ENCODE measurements around the gene RGS9. TPM values are rescaled to one million over a fixed set of nuclear protein-coding genes. Genes with fewer than 3 reads are reported as not detected.

The RGS9 gene
- total and polyA plus RNA-seq, 2 of the 13 experiments (the other 11 are each of a cell fraction or from before 2014, with no cell fraction given): 0.44 to 0.74 TPM

GRCh38 chr17:65137021-65137939, at the start of gene RGS9 (continued):
- TF ChIP-seq ARID3A (IDR thresholded peaks at IDR 0.05; ENCODE audit: low read depth, low read length): 0 out of 2 replicates have a peak, but pooled peaks have one; percentile 9
- TF ChIP-seq, protein P1, sequence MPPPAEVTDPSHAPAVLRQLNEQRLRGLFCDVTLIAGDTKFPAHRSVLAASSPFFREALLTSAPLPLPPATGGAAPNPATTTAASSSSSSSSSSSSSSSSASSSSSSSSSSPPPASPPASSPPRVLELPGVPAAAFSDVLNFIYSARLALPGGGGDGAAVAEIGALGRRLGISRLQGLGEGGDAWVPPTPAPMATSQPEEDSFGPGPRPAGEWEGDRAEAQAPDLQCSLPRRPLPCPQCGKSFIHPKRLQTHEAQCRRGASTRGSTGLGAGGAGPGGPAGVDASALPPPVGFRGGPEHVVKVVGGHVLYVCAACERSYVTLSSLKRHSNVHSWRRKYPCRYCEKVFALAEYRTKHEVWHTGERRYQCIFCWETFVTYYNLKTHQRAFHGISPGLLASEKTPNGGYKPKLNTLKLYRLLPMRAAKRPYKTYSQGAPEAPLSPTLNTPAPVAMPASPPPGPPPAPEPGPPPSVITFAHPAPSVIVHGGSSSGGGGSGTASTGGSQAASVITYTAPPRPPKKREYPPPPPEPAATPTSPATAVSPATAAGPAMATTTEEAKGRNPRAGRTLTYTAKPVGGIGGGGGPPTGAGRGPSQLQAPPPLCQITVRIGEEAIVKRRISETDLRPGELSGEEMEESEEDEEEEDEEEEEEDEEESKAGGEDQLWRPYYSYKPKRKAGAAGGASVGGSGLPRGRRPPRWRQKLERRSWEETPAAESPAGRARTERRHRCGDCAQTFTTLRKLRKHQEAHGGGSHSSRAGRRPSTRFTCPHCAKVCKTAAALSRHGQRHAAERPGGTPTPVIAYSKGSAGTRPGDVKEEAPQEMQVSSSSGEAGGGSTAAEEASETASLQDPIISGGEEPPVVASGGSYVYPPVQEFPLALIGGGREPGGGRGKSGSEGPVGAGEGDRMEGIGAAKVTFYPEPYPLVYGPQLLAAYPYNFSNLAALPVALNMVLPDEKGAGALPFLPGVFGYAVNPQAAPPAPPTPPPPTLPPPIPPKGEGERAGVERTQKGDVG (CRISPR knock-in tag; IDR thresholded peaks at IDR 0.05; ENCODE audit: borderline replicate concordance): no peak
- TF ChIP-seq ZNF776 (CRISPR knock-in tag; IDR thresholded peaks at IDR 0.05): no peak
- no peak for TF ChIP-seq ZNF775 (CRISPR knock-in tag; IDR thresholded peaks at IDR 0.05; ENCODE audit: borderline replicate concordance)
- TF ChIP-seq MYNN (CRISPR knock-in tag; IDR thresholded peaks at IDR 0.05; ENCODE audit: low read depth): no peak
- TF ChIP-seq ZNF580 (CRISPR knock-in tag; IDR thresholded peaks at IDR 0.05; ENCODE audit: borderline replicate concordance, low read depth): peak; percentile 87; the same call in 1 of the 2 replicates
- peak; percentile 10; the same call in 1 of the 2 replicates for TF ChIP-seq SMC3 (IDR thresholded peaks at IDR 0.05; ENCODE audit: low read length)
- TF ChIP-seq NCOA1 (CRISPR knock-in tag; IDR thresholded peaks at IDR 0.05): no peak
- no peak for TF ChIP-seq ZNF382 (CRISPR knock-in tag; IDR thresholded peaks at IDR 0.05; ENCODE audit: borderline replicate concordance)
- TF ChIP-seq, protein P2, sequence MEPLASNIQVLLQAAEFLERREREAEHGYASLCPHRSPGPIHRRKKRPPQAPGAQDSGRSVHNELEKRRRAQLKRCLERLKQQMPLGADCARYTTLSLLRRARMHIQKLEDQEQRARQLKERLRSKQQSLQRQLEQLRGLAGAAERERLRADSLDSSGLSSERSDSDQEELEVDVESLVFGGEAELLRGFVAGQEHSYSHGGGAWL (CRISPR knock-in tag; IDR thresholded peaks at IDR 0.05): peak; percentile 43; the same call in 1 of the 2 replicates
- no peak for TF ChIP-seq ZNF10 (CRISPR knock-in tag; IDR thresholded peaks at IDR 0.05; ENCODE audit: borderline replicate concordance, low read depth)

All from HepG2 (cell line).